ENCODE results near the gene NAP1L4. TPM values are rescaled to one million over a fixed set of nuclear protein-coding genes. Genes with fewer than 3 reads are reported as not detected.

Gene NAP1L4
- total RNA-seq, 1 experiment from 2014 or later: 274 TPM

DNA sequence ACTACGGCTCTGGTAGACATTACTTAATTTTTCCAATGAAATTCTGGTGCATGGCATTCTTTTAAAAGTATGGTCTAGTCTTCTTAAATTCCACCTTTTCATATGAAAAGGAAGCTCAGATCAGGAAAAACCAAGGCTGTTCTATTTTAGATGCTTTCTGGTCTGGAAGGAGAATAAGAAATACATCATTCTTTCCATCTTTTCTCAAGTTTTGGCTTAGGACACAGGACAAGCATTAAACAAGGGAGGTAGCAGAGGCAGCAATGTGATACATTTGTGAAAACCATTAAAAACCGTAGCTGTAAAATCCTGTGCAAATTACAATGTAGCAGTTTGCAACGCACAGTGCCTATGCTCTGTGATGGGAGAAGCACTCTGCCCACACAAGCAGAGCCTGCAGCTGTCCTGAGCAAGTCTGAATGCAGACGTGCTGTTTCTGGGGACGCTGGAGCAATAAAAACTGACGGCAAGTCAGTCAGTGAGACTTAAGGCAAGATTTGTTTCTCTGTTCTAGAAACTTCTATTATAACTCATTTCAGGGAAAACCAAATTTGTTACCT is 23.7 kb downstream of the NAP1L4 start:
- Histone ChIP-seq H3K27ac (ENCODE audit: low read length) (no peak overlapping the region), H3K36me3 (ENCODE audit: control insufficient read depth, insufficient read depth, low read length) (peaks cover 64% of the 10 kb centered on the region), H3K9me3 (ENCODE audit: control insufficient read depth, insufficient read depth, low read depth, low read length) (no peaks in the 10 kb centered on the region), H3K4me1 (ENCODE audit: control insufficient read depth, insufficient read depth, low read length) (no peaks in the 10 kb centered on the region), H3K27me3 (ENCODE audit: control insufficient read depth, insufficient read depth, low read length) (no peaks in the 10 kb centered on the region), H3K4me3 (ENCODE audit: low read depth in 2 of 2, low read length in 2 of 2) (no peak overlapping the region)
- intact Hi-C loops (cut with micrococcal nuclease; ENCODE audit: unreplicated experiment) (no loop called here), in situ Hi-C loops (cut with HindIII; ENCODE audit: low pct_unique_long_range_greater_than_20kb, low sequenced_read_pairs) (no loop called here)
- POLR2A ChIA-PET: interaction anchor here (0.6 to 1.4 kb wide), 2 partner anchors 24 to 39 kb away, joined by 3 read pairs; partner anchors contain the start of genes NAP1L4 and PHLDA2
- TF ChIP-seq POLR2AphosphoS5 (IDR thresholded peaks at IDR 0.05; ENCODE audit: low read depth, low read length) (no peak), TCF7L2 (IDR thresholded peaks at IDR 0.05; ENCODE audit: low read depth, low read length) (no peak), SIN3A (IDR thresholded peaks at IDR 0.05; ENCODE audit: borderline replicate concordance, insufficient read depth, low read depth, low read length) (no peak), REST (IDR thresholded peaks at IDR 0.05; ENCODE audit: insufficient read depth in 1 of 2, low read depth in 2 of 2, low read length in 1 of 2) (no peak)
- TF ChIP-seq, protein P1, sequence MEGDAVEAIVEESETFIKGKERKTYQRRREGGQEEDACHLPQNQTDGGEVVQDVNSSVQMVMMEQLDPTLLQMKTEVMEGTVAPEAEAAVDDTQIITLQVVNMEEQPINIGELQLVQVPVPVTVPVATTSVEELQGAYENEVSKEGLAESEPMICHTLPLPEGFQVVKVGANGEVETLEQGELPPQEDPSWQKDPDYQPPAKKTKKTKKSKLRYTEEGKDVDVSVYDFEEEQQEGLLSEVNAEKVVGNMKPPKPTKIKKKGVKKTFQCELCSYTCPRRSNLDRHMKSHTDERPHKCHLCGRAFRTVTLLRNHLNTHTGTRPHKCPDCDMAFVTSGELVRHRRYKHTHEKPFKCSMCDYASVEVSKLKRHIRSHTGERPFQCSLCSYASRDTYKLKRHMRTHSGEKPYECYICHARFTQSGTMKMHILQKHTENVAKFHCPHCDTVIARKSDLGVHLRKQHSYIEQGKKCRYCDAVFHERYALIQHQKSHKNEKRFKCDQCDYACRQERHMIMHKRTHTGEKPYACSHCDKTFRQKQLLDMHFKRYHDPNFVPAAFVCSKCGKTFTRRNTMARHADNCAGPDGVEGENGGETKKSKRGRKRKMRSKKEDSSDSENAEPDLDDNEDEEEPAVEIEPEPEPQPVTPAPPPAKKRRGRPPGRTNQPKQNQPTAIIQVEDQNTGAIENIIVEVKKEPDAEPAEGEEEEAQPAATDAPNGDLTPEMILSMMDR (IDR thresholded peaks at IDR 0.05): no peak
- ATAC-seq (no peak), DNase-seq (ENCODE audit: low read depth, low spot score) (no peak)
- BruUV-seq (replicated peaks): no TSS peak
- CTCF ChIA-PET: no interaction called here

DNA sequence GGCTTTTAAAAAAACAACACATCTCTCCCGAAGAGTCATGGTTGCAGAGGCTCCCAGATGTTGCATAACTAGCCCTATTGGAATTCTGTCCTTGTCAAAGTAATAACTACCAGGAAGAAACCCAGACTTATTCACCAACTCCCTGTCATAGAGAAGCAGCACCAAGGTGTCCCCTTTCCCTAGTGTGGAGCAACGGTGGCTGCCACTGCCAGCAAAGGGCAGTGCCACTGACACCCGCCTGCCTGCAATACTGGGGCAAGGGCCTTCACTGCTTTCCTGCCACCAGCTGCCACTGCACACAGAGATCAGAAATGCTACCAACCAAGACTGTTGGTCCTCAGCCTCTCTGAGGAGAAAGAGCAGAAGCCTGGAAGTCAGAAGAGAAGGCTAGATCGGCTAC is 27.3 kb downstream of the NAP1L4 start:
- TF ChIP-seq SIN3A (IDR thresholded peaks at IDR 0.05; ENCODE audit: borderline replicate concordance, insufficient read depth, low read depth, low read length) (no peak), POLR2AphosphoS5 (IDR thresholded peaks at IDR 0.05; ENCODE audit: low read depth, low read length) (no peak), REST (IDR thresholded peaks at IDR 0.05; ENCODE audit: insufficient read depth in 1 of 2, low read depth in 2 of 2, low read length in 1 of 2) (no peak), TCF7L2 (IDR thresholded peaks at IDR 0.05; ENCODE audit: low read depth, low read length) (no peak)
- TF ChIP-seq, protein P1 (IDR thresholded peaks at IDR 0.05): no peak
- no peaks in the 10 kb centered on the region for H3K27me3 ChIP-seq (ENCODE audit: control insufficient read depth, insufficient read depth, low read length)
- in situ Hi-C loops (cut with HindIII; ENCODE audit: low pct_unique_long_range_greater_than_20kb, low sequenced_read_pairs): no loop called here
- POLR2A ChIA-PET: no interaction called here
- no peak for DNase-seq (ENCODE audit: low read depth, low spot score)
- no TSS peak for BruUV-seq (replicated peaks)
- H3K9me3 ChIP-seq (ENCODE audit: control insufficient read depth, insufficient read depth, low read depth, low read length): no peaks in the 10 kb centered on the region
- H3K36me3 ChIP-seq (ENCODE audit: control insufficient read depth, insufficient read depth, low read length): peaks cover 42% of the 10 kb centered on the region
- no peaks in the 10 kb centered on the region for H3K4me1 ChIP-seq (ENCODE audit: control insufficient read depth, insufficient read depth, low read length)
- intact Hi-C loops (cut with micrococcal nuclease; ENCODE audit: unreplicated experiment): no loop called here
- no peak overlapping the region for H3K4me3 ChIP-seq (ENCODE audit: low read depth in 2 of 2, low read length in 2 of 2)
- CTCF ChIA-PET: no interaction called here
- no peak for ATAC-seq
- no peak overlapping the region for H3K27ac ChIP-seq (ENCODE audit: low read length)

Measured in Panc1 (cell line).